Measurements from ENCODE around the gene ARPC4.
"Not testable (repeated sequence)": the region's sequence is repeated elsewhere in the genome, so short reads cannot be mapped to it uniquely, and the experiment has no call there.

Gene ARPC4

DNA sequence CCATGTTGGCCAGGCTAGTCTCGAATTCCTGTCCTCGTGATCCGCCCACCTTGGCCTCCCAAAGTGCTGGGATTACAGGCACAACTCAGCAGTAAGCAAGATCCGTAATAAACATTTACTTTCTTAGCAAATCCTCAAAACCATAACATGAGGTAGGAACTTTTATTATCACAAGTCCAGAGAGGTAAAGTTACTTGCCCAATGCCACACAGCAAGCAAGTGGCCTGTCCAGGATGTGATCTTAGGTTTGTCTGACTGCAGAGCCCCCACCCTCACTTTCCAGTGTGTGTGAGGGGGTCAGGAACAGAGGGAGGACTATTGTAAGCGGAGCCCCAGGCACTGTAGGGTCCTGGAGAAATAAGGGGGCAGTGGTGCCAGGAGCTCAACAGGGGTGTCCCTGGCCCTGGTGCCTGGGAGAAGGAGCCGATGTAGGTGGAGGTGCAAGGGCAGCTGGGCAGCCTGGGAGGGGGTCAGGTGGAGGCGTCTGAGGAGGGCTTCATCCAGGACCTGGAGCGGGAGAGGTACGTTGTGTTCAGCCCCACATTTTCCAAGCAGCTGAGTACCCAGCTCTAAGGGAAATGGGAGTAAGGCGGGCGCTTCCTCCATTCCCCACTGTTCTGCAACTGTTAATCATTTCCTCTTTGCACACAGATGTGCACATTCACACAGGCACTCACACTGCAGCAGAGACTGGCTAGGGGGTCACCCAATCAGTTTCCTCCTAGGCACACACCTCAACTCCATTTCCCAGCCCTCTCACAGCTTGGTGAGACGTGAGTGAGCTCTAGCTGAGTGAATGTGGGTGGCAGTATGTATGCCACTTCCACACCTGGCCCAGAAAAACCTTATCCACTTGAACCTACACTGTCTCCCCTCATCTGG, 45.1 kb downstream of the ARPC4 start:
- TF ChIP-seq CTCF (IDR thresholded peaks at IDR 0.05; ENCODE audit: insufficient read depth, low read depth, low read length, missing control alignments), result no peak
- DNase-seq (ENCODE audit: low read depth), result no peak
- H3K4me3 ChIP-seq (ENCODE audit: low read length), result no peak overlapping the region

GRCh38 chr3:9838856-9839255, 46.0 kb downstream of the ARPC4 start:
- DNase-seq (ENCODE audit: low read depth), result no peak
- TF ChIP-seq CTCF (IDR thresholded peaks at IDR 0.05; ENCODE audit: insufficient read depth, low read depth, low read length, missing control alignments), result no peak
- H3K4me3 ChIP-seq (ENCODE audit: low read length), result no peak overlapping the region

DNA sequence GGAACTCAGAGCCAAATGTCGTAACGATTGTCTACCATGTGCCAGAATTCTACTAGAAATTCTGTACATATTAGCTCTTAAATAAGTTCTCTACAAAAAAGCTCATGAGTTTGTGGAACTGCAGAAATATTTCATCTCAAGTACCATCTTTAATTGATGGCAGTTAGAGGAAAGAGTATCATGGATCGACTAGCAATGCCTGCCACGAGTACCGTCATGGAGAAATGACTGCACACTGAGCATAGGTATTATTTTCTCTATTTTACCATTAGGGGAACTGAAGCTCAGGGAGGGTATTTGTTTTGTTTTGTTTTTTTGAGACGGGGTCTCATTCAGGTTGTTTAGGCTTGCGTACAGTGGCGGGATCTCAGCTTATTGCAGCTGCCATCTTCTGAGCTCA, 48.1 kb downstream of the ARPC4 start:
- TF ChIP-seq CTCF (IDR thresholded peaks at IDR 0.05; ENCODE audit: insufficient read depth, low read depth, low read length, missing control alignments), result no peak
- H3K4me3 ChIP-seq (ENCODE audit: low read length), result no peak overlapping the region
- DNase-seq (ENCODE audit: low read depth), result no peak

DNA sequence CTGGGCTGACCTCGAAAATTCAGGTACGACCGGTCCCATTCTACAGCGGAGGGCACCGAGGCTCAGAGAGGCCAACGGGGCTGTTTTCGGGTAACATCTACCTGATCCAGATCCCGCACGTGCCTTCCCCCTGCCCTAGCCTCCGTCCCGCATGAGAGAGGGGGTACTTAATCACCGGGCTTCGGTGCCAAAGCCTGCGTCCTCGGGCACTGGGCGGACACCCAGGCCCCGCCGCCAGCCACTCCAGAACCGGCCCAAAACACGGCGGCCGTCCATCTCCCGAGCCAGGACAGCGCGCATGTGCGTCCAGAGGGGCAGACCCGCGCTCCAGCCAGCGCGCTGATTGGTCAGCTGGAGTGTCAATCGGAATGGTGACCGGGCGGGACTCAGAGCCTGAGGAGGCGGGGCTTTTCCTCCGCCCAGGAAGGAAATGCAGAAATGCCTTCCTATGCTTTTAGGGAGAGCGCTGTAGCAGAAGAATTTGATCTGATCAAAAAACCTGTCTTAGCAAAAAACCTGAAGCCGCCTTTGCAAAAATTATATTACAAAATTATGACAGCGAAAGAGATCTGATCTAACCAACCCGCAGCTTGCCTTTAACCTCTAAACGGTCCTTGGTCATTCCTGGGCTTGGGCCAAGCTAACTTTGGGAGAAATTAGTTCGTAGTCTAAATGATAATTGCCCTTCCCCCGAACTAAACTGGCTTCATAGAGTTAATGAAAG, 51.0 kb downstream of the ARPC4 start, which contains the start of gene RPUSD3:
TSS of gene RPUSD3 (minus strand) at position 294 of the 724 bp plus-strand sequence. CDS start at position 276, 18 bp downstream.
- no peak for TF ChIP-seq CTCF (IDR thresholded peaks at IDR 0.05; ENCODE audit: insufficient read depth, low read depth, low read length, missing control alignments)
- peak within 1 kb of the TSS; percentile 88 for H3K4me3 ChIP-seq (ENCODE audit: low read length)
- peak; percentile 96 for DNase-seq (ENCODE audit: low read depth)

DNA sequence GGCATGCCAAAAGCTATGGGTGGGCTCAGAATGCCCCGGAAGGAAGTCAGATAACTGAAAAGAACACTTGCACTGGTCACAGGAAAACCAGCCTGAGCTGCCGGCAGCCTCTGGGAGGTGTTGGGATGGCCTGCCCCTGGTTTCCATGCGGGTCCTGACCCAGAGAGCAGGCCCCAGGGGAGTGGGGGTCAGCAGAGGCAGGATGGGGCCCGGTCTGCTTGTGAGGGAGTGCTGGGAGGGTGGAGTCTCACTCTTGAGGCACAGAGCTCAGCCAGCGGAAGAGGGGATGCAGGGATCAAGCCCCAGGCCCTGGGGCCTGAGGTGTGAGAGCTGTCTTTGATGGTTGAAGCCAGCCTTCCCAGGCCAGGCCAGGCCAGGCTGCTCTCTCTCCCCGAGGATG, 53.3 kb downstream of the ARPC4 start:
- DNase-seq (ENCODE audit: low read depth), result no peak
- no peak for TF ChIP-seq CTCF (IDR thresholded peaks at IDR 0.05; ENCODE audit: insufficient read depth, low read depth, low read length, missing control alignments)

DNA sequence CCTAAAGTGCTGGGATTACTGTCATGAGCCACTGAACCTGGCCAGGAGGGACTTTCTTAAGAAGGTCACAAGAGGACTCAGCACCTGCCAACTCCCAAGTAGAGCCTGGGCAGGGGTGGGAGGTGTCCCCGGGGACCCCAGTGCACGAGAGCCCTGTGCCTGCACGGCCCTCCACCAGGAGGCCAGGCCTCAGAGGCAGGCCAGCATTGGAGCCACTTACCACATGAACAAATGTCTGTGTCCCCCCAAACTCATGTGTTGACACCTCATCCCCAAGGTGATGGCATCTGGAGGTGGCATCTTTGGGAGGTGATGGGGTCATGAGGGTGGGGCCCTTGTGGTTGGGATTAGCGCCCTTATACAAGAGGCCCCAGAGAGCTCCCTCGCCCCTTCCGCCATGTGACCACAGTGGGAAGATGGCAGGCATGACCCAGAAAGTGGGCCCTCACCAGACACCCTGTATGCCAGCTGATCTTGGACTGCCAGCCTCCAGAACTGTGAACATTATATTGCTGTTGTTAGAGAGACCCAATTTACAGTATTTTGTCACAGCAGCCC, 54.1 kb downstream of the ARPC4 start:
- no peak for TF ChIP-seq CTCF (IDR thresholded peaks at IDR 0.05; ENCODE audit: insufficient read depth, low read depth, low read length, missing control alignments)
- DNase-seq (ENCODE audit: low read depth), result no peak
- H3K4me3 ChIP-seq (ENCODE audit: low read length), result no peak overlapping the region

More for the DNA sequence above, 53.3 kb downstream of the ARPC4 start:
- H3K4me3 ChIP-seq (ENCODE audit: low read length), result no peak overlapping the region

DNA sequence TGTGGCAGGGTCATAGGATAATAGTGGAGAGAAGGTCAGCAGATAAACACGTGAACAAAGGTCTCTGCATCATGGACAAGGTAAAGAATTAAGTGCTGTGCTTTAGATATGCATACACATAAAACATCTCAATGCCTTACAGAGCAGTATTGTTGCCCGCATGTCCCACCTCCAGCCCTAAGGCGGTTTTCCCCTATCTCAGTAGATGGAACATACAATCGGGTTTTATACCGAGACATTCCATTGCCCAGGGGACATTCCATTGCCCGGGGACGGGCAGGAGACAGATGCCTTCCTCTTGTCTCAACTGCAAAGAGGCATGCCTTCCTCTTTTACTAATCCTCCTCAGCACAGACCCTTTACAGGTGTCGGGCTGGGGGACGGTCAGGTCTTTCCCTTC, 55.0 kb downstream of the ARPC4 start:
- not testable (repeated sequence) for DNase-seq (ENCODE audit: low read depth); H3K4me3 ChIP-seq (ENCODE audit: low read length)
